ENCODE data around the gene ALDH1B1. TPM values are rescaled to one million over a fixed set of nuclear protein-coding genes. Genes with fewer than 3 reads are reported as not detected.

The ALDH1B1 gene
- total RNA-seq, 1 donor: 14.3 TPM

GRCh38 chr9:38437193-38437823 is 44.8 kb downstream of the ALDH1B1 start:
- H3K4me3 ChIP-seq (ENCODE audit: low read depth, low read length): no peak overlapping the region
- DNase-seq (ENCODE audit: low read depth): peak; percentile 16
- TF ChIP-seq CTCF (IDR thresholded peaks at IDR 0.05; ENCODE audit: insufficient read depth, low read length): no peak

GRCh38 chr9:38439291-38439915 is 46.9 kb downstream of the ALDH1B1 start:
- no peak for DNase-seq (ENCODE audit: low read depth)
- H3K4me3 ChIP-seq (ENCODE audit: low read depth, low read length): no peak overlapping the region
- TF ChIP-seq CTCF (IDR thresholded peaks at IDR 0.05; ENCODE audit: insufficient read depth, low read length): no peak

GRCh38 chr9:38439916-38440301 is 47.4 kb downstream of the ALDH1B1 start:
- no peak for TF ChIP-seq CTCF (IDR thresholded peaks at IDR 0.05; ENCODE audit: insufficient read depth, low read length)
- no peak overlapping the region for H3K4me3 ChIP-seq (ENCODE audit: low read depth, low read length)
- no peak for DNase-seq (ENCODE audit: low read depth)

- no peak overlapping the region for H3K4me3 ChIP-seq (ENCODE audit: low read depth, low read length)
- no peak for DNase-seq (ENCODE audit: low read depth)
- no peak for TF ChIP-seq CTCF (IDR thresholded peaks at IDR 0.05; ENCODE audit: insufficient read depth, low read length)
These were observed 48.0 kb downstream of the ALDH1B1 start for GRCh38 chr9:38440516-38440915.

GRCh38 chr9:38441347-38442085 is 49.0 kb downstream of the ALDH1B1 start:
- DNase-seq (ENCODE audit: low read depth): no peak
- H3K4me3 ChIP-seq (ENCODE audit: low read depth, low read length): no peak overlapping the region
- TF ChIP-seq CTCF (IDR thresholded peaks at IDR 0.05; ENCODE audit: insufficient read depth, low read length): no peak

- no peak for DNase-seq (ENCODE audit: low read depth)
- no peak for TF ChIP-seq CTCF (IDR thresholded peaks at IDR 0.05; ENCODE audit: insufficient read depth, low read length)
- no peak overlapping the region for H3K4me3 ChIP-seq (ENCODE audit: low read depth, low read length)
These were observed 50.1 kb downstream of the ALDH1B1 start for GRCh38 chr9:38442473-38443096.
